ENCODE results near the gene GNAS-AS1.

DNA sequence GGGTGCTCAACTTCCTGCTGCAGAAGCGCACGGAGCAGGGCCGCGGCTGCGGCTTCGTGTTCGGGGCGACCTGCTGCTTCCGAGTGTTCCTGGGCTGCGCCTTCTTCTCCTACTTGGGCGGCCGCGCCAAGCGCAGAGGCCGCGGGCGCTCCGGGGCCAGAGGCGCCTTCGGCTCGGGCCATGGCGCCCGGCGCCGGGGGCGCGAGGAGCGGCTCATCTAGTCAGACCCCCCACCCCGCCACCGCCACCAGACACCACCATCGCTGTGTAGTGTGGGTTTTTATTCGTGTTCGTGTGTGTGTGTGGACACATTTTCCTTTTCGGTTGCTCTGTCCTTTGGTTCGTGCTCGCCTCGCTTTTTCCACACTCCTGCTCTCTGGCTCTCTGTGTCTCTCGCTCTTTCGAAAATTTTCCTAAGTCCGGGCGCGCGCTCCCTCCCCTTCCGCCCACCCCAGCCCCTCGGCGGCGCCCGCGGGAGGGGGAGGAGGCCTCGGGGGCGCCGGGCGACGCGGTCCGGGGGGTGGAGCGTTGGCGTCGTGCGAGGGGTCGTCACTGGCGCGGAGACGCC lies 39.9 kb upstream of the GNAS-AS1 start:
- TF ChIP-seq, protein P1, sequence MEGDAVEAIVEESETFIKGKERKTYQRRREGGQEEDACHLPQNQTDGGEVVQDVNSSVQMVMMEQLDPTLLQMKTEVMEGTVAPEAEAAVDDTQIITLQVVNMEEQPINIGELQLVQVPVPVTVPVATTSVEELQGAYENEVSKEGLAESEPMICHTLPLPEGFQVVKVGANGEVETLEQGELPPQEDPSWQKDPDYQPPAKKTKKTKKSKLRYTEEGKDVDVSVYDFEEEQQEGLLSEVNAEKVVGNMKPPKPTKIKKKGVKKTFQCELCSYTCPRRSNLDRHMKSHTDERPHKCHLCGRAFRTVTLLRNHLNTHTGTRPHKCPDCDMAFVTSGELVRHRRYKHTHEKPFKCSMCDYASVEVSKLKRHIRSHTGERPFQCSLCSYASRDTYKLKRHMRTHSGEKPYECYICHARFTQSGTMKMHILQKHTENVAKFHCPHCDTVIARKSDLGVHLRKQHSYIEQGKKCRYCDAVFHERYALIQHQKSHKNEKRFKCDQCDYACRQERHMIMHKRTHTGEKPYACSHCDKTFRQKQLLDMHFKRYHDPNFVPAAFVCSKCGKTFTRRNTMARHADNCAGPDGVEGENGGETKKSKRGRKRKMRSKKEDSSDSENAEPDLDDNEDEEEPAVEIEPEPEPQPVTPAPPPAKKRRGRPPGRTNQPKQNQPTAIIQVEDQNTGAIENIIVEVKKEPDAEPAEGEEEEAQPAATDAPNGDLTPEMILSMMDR (IDR thresholded peaks at IDR 0.05; ENCODE audit: insufficient read depth, low read length), result no peak
- TF ChIP-seq POLR2AphosphoS5 (IDR thresholded peaks at IDR 0.05; ENCODE audit: low read depth) (peak; percentile 66; the same call in 1 of the 2 replicates), SPI1 (IDR thresholded peaks at IDR 0.05; ENCODE audit: borderline replicate concordance, low read depth) (no peak), GABPA (IDR thresholded peaks at IDR 0.05; ENCODE audit: low read depth) (no peak)
- TF ChIP-seq, protein P2, sequence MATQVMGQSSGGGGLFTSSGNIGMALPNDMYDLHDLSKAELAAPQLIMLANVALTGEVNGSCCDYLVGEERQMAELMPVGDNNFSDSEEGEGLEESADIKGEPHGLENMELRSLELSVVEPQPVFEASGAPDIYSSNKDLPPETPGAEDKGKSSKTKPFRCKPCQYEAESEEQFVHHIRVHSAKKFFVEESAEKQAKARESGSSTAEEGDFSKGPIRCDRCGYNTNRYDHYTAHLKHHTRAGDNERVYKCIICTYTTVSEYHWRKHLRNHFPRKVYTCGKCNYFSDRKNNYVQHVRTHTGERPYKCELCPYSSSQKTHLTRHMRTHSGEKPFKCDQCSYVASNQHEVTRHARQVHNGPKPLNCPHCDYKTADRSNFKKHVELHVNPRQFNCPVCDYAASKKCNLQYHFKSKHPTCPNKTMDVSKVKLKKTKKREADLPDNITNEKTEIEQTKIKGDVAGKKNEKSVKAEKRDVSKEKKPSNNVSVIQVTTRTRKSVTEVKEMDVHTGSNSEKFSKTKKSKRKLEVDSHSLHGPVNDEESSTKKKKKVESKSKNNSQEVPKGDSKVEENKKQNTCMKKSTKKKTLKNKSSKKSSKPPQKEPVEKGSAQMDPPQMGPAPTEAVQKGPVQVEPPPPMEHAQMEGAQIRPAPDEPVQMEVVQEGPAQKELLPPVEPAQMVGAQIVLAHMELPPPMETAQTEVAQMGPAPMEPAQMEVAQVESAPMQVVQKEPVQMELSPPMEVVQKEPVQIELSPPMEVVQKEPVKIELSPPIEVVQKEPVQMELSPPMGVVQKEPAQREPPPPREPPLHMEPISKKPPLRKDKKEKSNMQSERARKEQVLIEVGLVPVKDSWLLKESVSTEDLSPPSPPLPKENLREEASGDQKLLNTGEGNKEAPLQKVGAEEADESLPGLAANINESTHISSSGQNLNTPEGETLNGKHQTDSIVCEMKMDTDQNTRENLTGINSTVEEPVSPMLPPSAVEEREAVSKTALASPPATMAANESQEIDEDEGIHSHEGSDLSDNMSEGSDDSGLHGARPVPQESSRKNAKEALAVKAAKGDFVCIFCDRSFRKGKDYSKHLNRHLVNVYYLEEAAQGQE (IDR thresholded peaks at IDR 0.05; ENCODE audit: insufficient replicate concordance, low read depth), result peak; percentile 22
